Spleen (tissue), 11 donors: Measurements from ENCODE around the gene SNX9. TPM values are rescaled to one million over a fixed set of nuclear protein-coding genes. Genes with fewer than 3 reads are reported as not detected.

Experiments used
- DNase-seq: peaks from one replicate; pipeline ENCODE4 v3.0.0-alpha.2; 2020
- H3K27ac ChIP-seq, 8 donors: fragments of 200-600 bp; sonication (generic) in 7 of 8; 1 replicate in 4 of 8; 2 replicates in 4 of 8; pipeline versions ENCODE4 v1.5.0 to v1.8.0; 2016 to 2021; ENCODE audit warnings: inconsistent platforms in 4 of 8, mild to moderate bottlenecking in 4 of 8, moderate library complexity in 1 of 8
- H3K27me3 ChIP-seq, 7 donors: fragments of 200-600 bp; sonication (generic) in 6 of 7; replicated peaks in 1 of 7; 1 replicate in 4 of 7; 2 replicates in 3 of 7; pipeline versions ENCODE4 v1.5.0 to v1.8.0; 2016 to 2021; ENCODE audit warnings: inconsistent platforms in 3 of 7, mild to moderate bottlenecking in 1 of 7
- H3K36me3 ChIP-seq, 6 donors: fragments of 200-600 bp; sonication (generic) in 5 of 6; 1 replicate in 4 of 6; 2 replicates in 2 of 6; pipeline versions ENCODE4 v1.5.0 to v1.8.0; 2016 to 2021; ENCODE audit warnings: inconsistent platforms in 2 of 6
- H3K4me1 ChIP-seq, 6 donors: fragments of 200-600 bp; sonication (generic) in 5 of 6; 1 replicate in 3 of 6; 2 replicates in 3 of 6; pipeline versions ENCODE4 v1.5.0 to v1.8.0; 2016 to 2021; ENCODE audit warnings: inconsistent platforms in 3 of 6
- H3K4me3 ChIP-seq, 8 donors: fragments of 200-600 bp; sonication (generic) in 7 of 8; 1 replicate in 4 of 8; 2 replicates in 4 of 8; pipeline versions ENCODE4 v1.5.0 to v1.8.0; 2016 to 2021; ENCODE audit warnings: inconsistent platforms in 4 of 8, mild to moderate bottlenecking in 4 of 8, moderate library complexity in 2 of 8
- H3K9me3 ChIP-seq, 8 donors: fragments of 200-600 bp; sonication (generic) in 7 of 8; 1 replicate in 4 of 8; 2 replicates in 4 of 8; pipeline versions ENCODE4 v1.5.0 to v1.8.0; 2016 to 2021; ENCODE audit warnings: inconsistent platforms in 4 of 8
- POLR2A ChIP-seq, 3 donors: fragments of 450-650 bp; IDR thresholded peaks; one replicate each; pipeline ENCODE4 v1.5.1; 2017; ENCODE audit warnings: antibody characterized with exemption in 3 of 3, mild to moderate bottlenecking in 1 of 3
- POLR2AphosphoS5 ChIP-seq, 3 donors: sonication (generic); formaldehyde crosslinking; IDR thresholded peaks; one replicate each; pipeline ENCODE4 v1.5.1; 2017; ENCODE audit warnings: antibody characterized with exemption in 3 of 3
- WGBS, 5 donors: extraction: QIAGEN DNeasy Blood & Tissue Kit in 3 of 5; methylation state at CpG; one replicate each; pipeline versions ENCODE4 v1.1.5 to v1.1.7; 2013 to 2018; 5-methylcytosine and 5-hydroxymethylcytosine counted together
- intact Hi-C: fragments of 100-400 bp; cut with DNase I; formaldehyde crosslinking; loops from one replicate; pipeline ENCODE4 v1.15.0; 2023; ENCODE audit warnings: low total_unique reads
- polyA plus RNA-seq, 3 donors: library from polyadenylated mRNA; stranded (reverse); fragments of 200-250 nt; gene quantifications; one replicate each; pipeline ENCODE4 v1.2.1, GENCODE V29; 2013
- total RNA-seq, 7 donors: library from RNA; depleted of rRNA in 3 of 7; stranded (reverse); fragments of >200 nt in 3 of 7; fragmentation: NEBNext Ultra II Directional in 4 of 7; extraction: Animal tissue kit (Norgen Biotek cat#: 25700) in 4 of 7; gene quantifications; one replicate each; pipeline versions ENCODE4 v1.1.0 to v1.2.1, GENCODE V29; 2016 to 2021
- TF ChIP-seq, protein P1 (sequence below), 11 experiments: fragments of 200-600 bp in 7 of 11; fragments of 450-650 bp in 4 of 11; sonication (generic) in 4 of 11; IDR thresholded peaks in 8 of 11; conservative IDR thresholded peaks in 3 of 11; 1 replicate in 7 of 11; 2 replicates in 4 of 11; pipeline versions ENCODE4 v1.4.0 to v1.8.0; 2016 to 2021; ENCODE audit warnings: antibody characterized with exemption in 11 of 11, inconsistent platforms in 4 of 11, mild to moderate bottlenecking in 1 of 11
- donor health status: healthy with polysubstance abuse.
- donor health status: DM: no; HTN: no; CAD: no; lungs with moderate emphysema.
- donor health status: DM: no; HTN: no; CAD: no.
- donor health status: Bipolar disorder and iron deficiency.
- donor health status: healthy.
- donor health status: DM: no; HTN: no; CAD: no.
- donor health status: DM: yes; HTN: yes; CAD: no.

The SNX9 gene
- total and polyA plus RNA-seq, 10 donors, result 18.9 to 42.5 (median 31.8) TPM

DNA sequence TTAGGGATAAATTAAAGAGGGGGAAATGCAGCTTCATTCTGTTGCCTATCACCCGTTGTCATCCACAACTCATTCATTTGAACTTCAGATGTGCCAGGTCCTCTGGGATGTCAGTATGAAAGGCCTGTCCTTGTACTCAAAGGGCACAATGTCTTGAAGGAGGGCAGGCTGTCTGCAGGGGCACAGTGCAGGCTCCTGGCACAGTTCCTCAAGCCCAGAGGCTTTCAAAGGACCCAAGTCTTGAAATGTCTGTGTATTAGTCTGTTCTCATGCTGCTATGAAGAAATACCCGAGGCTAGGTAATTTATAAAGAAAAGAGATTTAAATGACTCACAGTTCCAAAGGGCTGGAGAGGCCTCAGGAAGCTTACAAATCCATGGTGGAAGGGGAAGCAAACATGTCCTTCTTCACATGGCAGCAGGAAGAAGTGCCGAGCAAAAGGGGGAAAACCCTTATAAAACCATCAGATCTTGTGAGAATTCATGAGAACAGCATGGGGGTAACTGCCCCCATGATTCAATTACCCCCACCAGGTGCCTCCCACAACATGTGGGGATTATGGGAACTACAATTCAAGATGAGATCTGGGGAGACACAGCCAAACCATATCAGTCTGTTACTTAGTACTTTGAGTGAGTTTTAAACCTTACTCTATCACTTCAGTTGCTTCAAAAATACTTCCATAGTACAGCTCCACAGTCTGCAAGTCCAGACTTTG lies 9.4 kb downstream of the SNX9 start:
- H3K27me3 ChIP-seq, result no peaks in the 10 kb centered on the region

DNA sequence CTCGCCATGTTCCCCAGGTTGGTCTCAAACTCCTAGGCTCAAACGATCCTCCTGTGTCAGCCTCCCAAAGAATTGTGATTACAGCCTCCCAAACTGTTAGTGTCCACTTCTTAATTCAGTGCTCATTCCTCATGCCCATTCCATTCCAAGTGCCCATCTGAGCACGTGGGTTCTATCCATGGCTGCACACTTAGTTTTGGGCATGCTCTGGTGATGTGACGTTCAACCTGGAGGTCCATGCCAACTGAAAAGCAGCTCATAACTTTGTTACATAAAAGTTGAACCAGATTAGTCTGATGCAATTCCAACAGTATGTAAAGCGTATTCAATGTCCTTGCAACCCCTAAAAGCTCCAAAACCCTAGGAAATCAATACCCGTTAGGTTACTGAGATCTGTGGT lies 11.5 kb downstream of the SNX9 start:
- Histone ChIP-seq H3K27ac (no peak overlapping the region), H3K4me1 (peaks cover 22 to 73% (median 36%) of the 10 kb centered on the region in 6 donors), H3K4me3 (no peak overlapping the region), H3K9me3 (peaks cover 0 to 8% (median 0%) of the 10 kb centered on the region in 8 donors), H3K27me3 (no peaks in the 10 kb centered on the region), H3K36me3 (no peaks in the 10 kb centered on the region)
- WGBS, 5 donors, result 92 to 98% (median 92%) methylated on average over 6 of the region's 6 CpGs
- TF ChIP-seq POLR2A (IDR thresholded peaks at IDR 0.05) (no peak), POLR2AphosphoS5 (IDR thresholded peaks at IDR 0.05) (no peak)
- TF ChIP-seq, protein P1, sequence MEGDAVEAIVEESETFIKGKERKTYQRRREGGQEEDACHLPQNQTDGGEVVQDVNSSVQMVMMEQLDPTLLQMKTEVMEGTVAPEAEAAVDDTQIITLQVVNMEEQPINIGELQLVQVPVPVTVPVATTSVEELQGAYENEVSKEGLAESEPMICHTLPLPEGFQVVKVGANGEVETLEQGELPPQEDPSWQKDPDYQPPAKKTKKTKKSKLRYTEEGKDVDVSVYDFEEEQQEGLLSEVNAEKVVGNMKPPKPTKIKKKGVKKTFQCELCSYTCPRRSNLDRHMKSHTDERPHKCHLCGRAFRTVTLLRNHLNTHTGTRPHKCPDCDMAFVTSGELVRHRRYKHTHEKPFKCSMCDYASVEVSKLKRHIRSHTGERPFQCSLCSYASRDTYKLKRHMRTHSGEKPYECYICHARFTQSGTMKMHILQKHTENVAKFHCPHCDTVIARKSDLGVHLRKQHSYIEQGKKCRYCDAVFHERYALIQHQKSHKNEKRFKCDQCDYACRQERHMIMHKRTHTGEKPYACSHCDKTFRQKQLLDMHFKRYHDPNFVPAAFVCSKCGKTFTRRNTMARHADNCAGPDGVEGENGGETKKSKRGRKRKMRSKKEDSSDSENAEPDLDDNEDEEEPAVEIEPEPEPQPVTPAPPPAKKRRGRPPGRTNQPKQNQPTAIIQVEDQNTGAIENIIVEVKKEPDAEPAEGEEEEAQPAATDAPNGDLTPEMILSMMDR (IDR thresholded peaks at IDR 0.05 in 8 of 11, conservative IDR thresholded peaks at IDR 0.05 in 3 of 11), result no peak
- intact Hi-C loops, result no loop called here
- no peak for DNase-seq

More for the DNA sequence above, 9.4 kb downstream of the SNX9 start:
- no peak overlapping the region for H3K27ac ChIP-seq
- peaks cover 0 to 8% (median 0%) of the 10 kb centered on the region in 8 donors for H3K9me3 ChIP-seq
- peaks cover 0 to 5% (median 0%) of the 10 kb centered on the region in 6 donors for H3K36me3 ChIP-seq
- intact Hi-C loops, result no loop called here
- peaks cover 16 to 74% (median 29%) of the 10 kb centered on the region in 6 donors for H3K4me1 ChIP-seq
- H3K4me3 ChIP-seq, result no peak overlapping the region
- DNase-seq, result no peak
- TF ChIP-seq, protein P1 (IDR thresholded peaks at IDR 0.05 in 8 of 11, conservative IDR thresholded peaks at IDR 0.05 in 3 of 11), result no peak
- WGBS, 5 donors, result 73 to 86% (median 75%) methylated on average over 3 of the region's 3 CpGs

DNA sequence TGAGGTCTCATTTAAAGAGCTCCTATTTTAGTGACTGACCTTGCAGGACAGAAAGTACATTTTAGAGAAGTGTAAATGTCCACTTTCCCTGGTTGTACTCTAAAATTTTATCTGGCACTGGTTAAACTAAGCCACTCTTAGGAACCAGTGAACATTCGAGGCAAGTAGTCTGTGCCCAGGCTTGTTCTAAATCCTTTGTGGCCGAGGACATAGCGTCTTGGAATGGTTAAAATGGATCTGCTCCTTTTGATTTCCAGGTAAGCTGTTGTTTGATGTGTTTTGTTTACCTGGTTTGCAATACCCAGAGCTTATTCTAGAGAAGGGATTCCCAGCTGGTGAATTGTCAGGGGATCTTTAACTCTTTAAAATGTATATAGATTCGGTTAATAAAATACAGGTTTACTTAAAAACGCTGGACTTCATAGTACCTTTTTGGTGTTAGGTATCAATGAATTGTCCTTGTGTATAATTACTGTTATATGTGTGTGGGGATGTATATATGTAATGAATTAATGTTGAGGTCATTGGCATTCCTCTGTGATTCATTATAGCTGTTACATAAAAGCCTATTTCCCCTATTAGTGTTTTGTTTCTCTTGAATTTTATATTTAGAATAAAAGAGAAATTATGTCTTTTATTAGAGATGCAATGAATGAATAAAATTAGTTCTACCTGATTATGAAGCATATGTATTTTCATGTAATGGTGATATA lies 15.8 kb downstream of the SNX9 start:
- intact Hi-C loops, result no loop called here
- Histone ChIP-seq H3K27ac (no peak overlapping the region), H3K27me3 (no peaks in the 10 kb centered on the region), H3K4me1 (peaks cover 11 to 70% (median 32%) of the 10 kb centered on the region in 6 donors), H3K4me3 (no peak overlapping the region), H3K9me3 (no peaks in the 10 kb centered on the region), H3K36me3 (no peaks in the 10 kb centered on the region)
- 88 to 94% (median 93%) methylated on average over 5 of the region's 5 CpGs for whole genome bisulfite sequencing, 5 donors
- no peak for DNase-seq
- TF ChIP-seq, protein P1 (IDR thresholded peaks at IDR 0.05 in 8 of 11, conservative IDR thresholded peaks at IDR 0.05 in 3 of 11), result no peak
- no peak for TF ChIP-seq POLR2AphosphoS5 (IDR thresholded peaks at IDR 0.05)
- no peak for TF ChIP-seq POLR2A (IDR thresholded peaks at IDR 0.05)

DNA sequence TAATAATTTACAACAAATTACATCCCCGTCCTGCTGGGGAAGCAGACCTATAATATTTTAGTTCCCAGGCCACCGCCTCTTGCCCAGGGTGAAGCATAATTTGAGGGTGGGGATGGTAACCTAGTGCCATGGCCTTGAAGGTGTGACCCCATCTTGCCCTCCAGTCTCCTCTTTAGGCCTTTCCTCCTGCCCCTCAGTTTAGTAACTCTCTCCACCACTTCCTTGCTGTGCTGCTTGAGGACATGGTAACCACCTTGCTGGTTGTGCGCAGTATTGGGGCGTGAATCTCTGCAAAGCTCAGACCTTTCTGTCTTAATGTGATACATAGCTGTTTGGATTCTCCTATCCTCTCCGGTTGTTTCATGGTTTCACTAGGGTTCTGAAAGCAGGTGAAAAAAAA lies 16.6 kb downstream of the SNX9 start:
- DNase-seq, result no peak
- WGBS, 5 donors, result 95 to 99% (median 97%) methylated on average over 5 of the region's 5 CpGs
- no peaks in the 10 kb centered on the region for H3K27me3 ChIP-seq
- TF ChIP-seq, protein P1 (IDR thresholded peaks at IDR 0.05 in 8 of 11, conservative IDR thresholded peaks at IDR 0.05 in 3 of 11), result no peak
- TF ChIP-seq POLR2AphosphoS5 (IDR thresholded peaks at IDR 0.05) (no peak), POLR2A (IDR thresholded peaks at IDR 0.05) (no peak)
- no peaks in the 10 kb centered on the region for H3K36me3 ChIP-seq
- intact Hi-C loops, result no loop called here
- H3K9me3 ChIP-seq, result no peaks in the 10 kb centered on the region
- H3K4me3 ChIP-seq, result no peak overlapping the region
- H3K27ac ChIP-seq, result no peak overlapping the region
- H3K4me1 ChIP-seq, result peaks cover 11 to 70% (median 34%) of the 10 kb centered on the region in 6 donors
